HepG2 (cell line): ENCODE data around the gene IL10RA. TPM values are rescaled to one million over a fixed set of nuclear protein-coding genes. Genes with fewer than 3 reads are reported as not detected.

Experiments
- ATAC-seq: fragments of 200-7000 bp; cut with Tn5 transposase; 3 replicates; pipeline ENCODE4 v1.9.1; 2020; ENCODE audit warnings: mild to moderate bottlenecking, moderate library complexity
- BruUV-seq: library from RNA; stranded (reverse); fragments of 400-500 nt; replicated peaks from 2 replicates; lab custom pipeline; 2021; lab: Mats Ljungman, UMichigan
- CTCF ChIA-PET: fragments of 300-600 bp; formaldehyde crosslinking; extraction: SDS; loops from one replicate; lab custom pipeline; 2021; ENCODE audit warnings: low total read pairs, inconsistent platforms, low intra/inter-chr PET ratio; lab: Yijun Ruan, JAX
- POLR2A ChIA-PET: fragments of 350-600 bp; sonication (Branson Sonifier 250); formaldehyde crosslinking; loops from one replicate; lab custom pipeline; 2020; ENCODE audit warnings: antibody characterized with exemption, inconsistent platforms; lab: Yijun Ruan, JAX
- DNase-seq: peaks from one replicate; pipeline ENCODE4 v3.0.0-alpha.2; 2015; ENCODE audit warnings: low spot score
- FAIRE-seq: peaks from 3 replicates; lab custom pipeline; 2011; peaks lifted over from hg19 to GRCh38; lab: Jason Lieb, UNC
- H2AFZ ChIP-seq: one replicate; pipeline ENCODE4 v1.6.1; 2011; ENCODE audit warnings: low read length, inconsistent platforms
- H3K27ac ChIP-seq: fragments of 300-600 bp; 3 replicates; pipeline ENCODE4 v1.8.0; 2011; ENCODE audit warnings: mixed run types, mild to moderate bottlenecking, mixed read lengths, low read length, inconsistent platforms; ENCODE audit not compliant: insufficient read depth; ENCODE audit errors: extremely low read length
- H3K27me3 ChIP-seq, 2 experiments: fragments of 200-600 bp in 1 of 2; 2 replicates in 1 of 2; 3 replicates in 1 of 2; pipeline versions ENCODE4 v1.6.0 to v1.8.0; 2011; ENCODE audit warnings: low read length in 2 of 2, mild to moderate bottlenecking in 2 of 2, moderate library complexity in 2 of 2, inconsistent platforms in 1 of 2; ENCODE audit not compliant: insufficient read depth in 2 of 2, control insufficient read depth in 1 of 2
- H3K36me3 ChIP-seq, 2 experiments: fragments of 200-600 bp in 1 of 2; replicated peaks in 1 of 2; 2 replicates in 1 of 2; 3 replicates in 1 of 2; pipeline versions ENCODE4 v1.5.1 to v1.8.0; 2011; ENCODE audit warnings: low read length in 2 of 2, inconsistent platforms in 1 of 2; ENCODE audit not compliant: insufficient read depth in 2 of 2, control insufficient read depth in 1 of 2
- H3K4me1 ChIP-seq: 2 replicates; pipeline ENCODE4 v1.5.1; 2012; ENCODE audit warnings: low read length, inconsistent platforms; ENCODE audit not compliant: insufficient read depth
- H3K4me2 ChIP-seq: 2 replicates; pipeline ENCODE4 v1.6.0; 2011; ENCODE audit warnings: low read depth, low read length, inconsistent platforms
- H3K4me3 ChIP-seq, 3 experiments: fragments of 200-600 bp in 1 of 3; sonication (generic), shearing (Covaris generic) in 1 of 3; replicated peaks in 1 of 3; 2 replicates each; pipeline ENCODE4 v1.5.1; 2011 to 2016; ENCODE audit warnings: low read length in 3 of 3, inconsistent platforms in 2 of 3, low read depth in 2 of 3, mild to moderate bottlenecking in 2 of 3, control low read depth in 1 of 3, mixed read lengths in 1 of 3; ENCODE audit not compliant: insufficient read depth in 1 of 3
- H3K79me2 ChIP-seq: one replicate; pipeline ENCODE4 v1.6.1; 2011; ENCODE audit warnings: low read length, inconsistent platforms; ENCODE audit not compliant: insufficient read depth
- H3K9ac ChIP-seq: 2 replicates; pipeline ENCODE4 v1.6.0; 2011; ENCODE audit warnings: mild to moderate bottlenecking, low read depth, low read length, inconsistent platforms; ENCODE audit not compliant: insufficient read depth
- H3K9me3 ChIP-seq: 2 replicates; pipeline ENCODE4 v1.5.1; 2012; ENCODE audit warnings: mild to moderate bottlenecking, low read length
- H4K20me1 ChIP-seq: 2 replicates; pipeline ENCODE4 v1.6.0; 2011; ENCODE audit warnings: inconsistent platforms, mild to moderate bottlenecking, low read length, moderate library complexity; ENCODE audit not compliant: insufficient read depth
- EED ChIP-seq: sonication (generic); formaldehyde crosslinking; IDR thresholded peaks from 2 replicates; pipeline ENCODE4 v1.5.0; 2020; ENCODE audit warnings: mild to moderate bottlenecking, missing genetic modification reagents
- GTF3A ChIP-seq: sonication (generic); formaldehyde crosslinking; conservative IDR thresholded peaks from 2 replicates; pipeline ENCODE4 v1.4.0; 2020; ENCODE audit warnings: mild to moderate bottlenecking, missing genetic modification reagents
- ISX ChIP-seq: sonication (generic); formaldehyde crosslinking; conservative IDR thresholded peaks from 2 replicates; pipeline ENCODE4 v1.5.0; 2020; ENCODE audit warnings: missing genetic modification reagents
- ONECUT2 ChIP-seq: sonication (generic); formaldehyde crosslinking; IDR thresholded peaks from 2 replicates; pipeline ENCODE4 v1.4.0; 2020; ENCODE audit warnings: missing genetic modification reagents
- PAX8 ChIP-seq: sonication (generic); formaldehyde crosslinking; IDR thresholded peaks from 2 replicates; pipeline ENCODE4 v1.8.0; 2022; ENCODE audit warnings: mild to moderate bottlenecking, missing genetic modification reagents, borderline replicate concordance
- SNAPC2 ChIP-seq: sonication (generic); formaldehyde crosslinking; IDR thresholded peaks from 2 replicates; pipeline ENCODE4 v1.8.1; 2022; ENCODE audit warnings: mild to moderate bottlenecking, missing genetic modification reagents
- ZKSCAN8 ChIP-seq: IDR thresholded peaks from 2 replicates; pipeline ENCODE4 v1.6.1; 2016; ENCODE audit warnings: borderline replicate concordance, missing genetic modification reagents, missing compliant biosample characterization
- ZNF101 ChIP-seq: sonication (generic); formaldehyde crosslinking; IDR thresholded peaks from 2 replicates; pipeline ENCODE4 v1.4.0; 2020; ENCODE audit warnings: mild to moderate bottlenecking, low read depth, missing genetic modification reagents, borderline replicate concordance
- ZNF790 ChIP-seq: sonication (generic); formaldehyde crosslinking; IDR thresholded peaks from 2 replicates; pipeline ENCODE4 v1.8.0; 2022; ENCODE audit warnings: missing genetic modification reagents, mild to moderate bottlenecking, borderline replicate concordance
- WGBS: methylation state at CpG from one replicate; pipeline ENCODE4 v1.1.6; 2017; ENCODE audit warnings: low lambda C conversion rate; 5-methylcytosine and 5-hydroxymethylcytosine counted together
- in situ Hi-C: cut with HindIII; loops from 2 replicates; pipeline ENCODE4 v1.10.0; 2017; ENCODE audit warnings: low pct_unique_long_range_greater_than_20kb; ENCODE audit not compliant: extremely low pct_ligation_motif_present
- intact Hi-C: fragments of 100-400 bp; cut with micrococcal nuclease; formaldehyde crosslinking; loops from one replicate; pipeline ENCODE4 v1.10.0; 2022; ENCODE audit not compliant: unreplicated experiment
- polyA plus RNA-seq, 8 experiments: library from polyadenylated mRNA; depleted of rRNA in 3 of 8; stranded (reverse) in 7 of 8; unstranded in 1 of 8; fragments of >200 nt; fragmentation: Illumina TruSeq in 4 of 8; extraction: Trizol in 4 of 8; gene quantifications; 2 replicates each; pipeline versions ENCODE4 v1.2.1 to v1.2.3, GENCODE V29; 2011 to 2016; ENCODE audit warnings: low read depth in 4 of 8, missing spikeins in 1 of 8, mixed read lengths in 1 of 8; ENCODE audit not compliant: insufficient read depth in 1 of 8
- total RNA-seq, 5 experiments: library from RNA; depleted of rRNA; stranded (reverse); fragments of >200 nt; fragmentation: Illumina TruSeq; extraction: Trizol; gene quantifications; 2 replicates each; pipeline ENCODE4 v1.2.3, GENCODE V29; 2016; ENCODE audit warnings: low read depth in 1 of 5
- TF ChIP-seq, protein P1 (sequence below): sonication (generic); formaldehyde crosslinking; IDR thresholded peaks from 2 replicates; pipeline ENCODE4 v1.5.0; 2020; ENCODE audit warnings: missing genetic modification reagents

Gene IL10RA
- total and polyA plus RNA-seq, 2 of the 13 experiments (the other 11 are each of a cell fraction or from before 2014, with no cell fraction given): not detected

DNA sequence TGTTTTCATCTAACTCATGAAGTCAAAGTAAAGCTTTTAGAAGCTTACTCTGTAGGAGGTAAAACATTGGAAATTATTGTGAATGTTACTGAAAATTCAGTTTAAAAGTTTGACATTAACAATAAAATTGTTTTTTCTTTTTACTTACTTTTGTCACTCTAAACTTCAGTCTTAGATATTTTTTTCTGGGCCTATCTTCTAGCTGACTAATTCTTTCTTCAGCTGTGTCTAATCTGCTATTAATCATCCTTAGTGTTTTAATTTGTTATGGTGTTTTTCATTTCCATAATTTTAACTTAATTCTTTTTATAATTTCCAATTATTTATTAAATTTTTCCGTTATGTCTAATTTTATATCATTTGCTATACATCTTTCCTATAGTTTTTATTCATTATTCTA is 35.0 kb downstream of the IL10RA start:
- CTCF ChIA-PET: no interaction called here
- H3K4me2 ChIP-seq: no peak overlapping the region
- H3K4me1 ChIP-seq: no peaks in the 10 kb centered on the region
- no peak overlapping the region for H2AFZ ChIP-seq
- TF ChIP-seq ONECUT2 (CRISPR knock-in tag) (no peak), GTF3A (CRISPR knock-in tag) (no peak), PAX8 (CRISPR knock-in tag) (no peak), SNAPC2 (CRISPR knock-in tag) (no peak), ZKSCAN8 (no peak), ZNF790 (CRISPR knock-in tag) (no peak), ZNF101 (CRISPR knock-in tag) (no peak), ISX (CRISPR knock-in tag) (no peak), EED (CRISPR knock-in tag) (no peak)
- TF ChIP-seq, protein P1, sequence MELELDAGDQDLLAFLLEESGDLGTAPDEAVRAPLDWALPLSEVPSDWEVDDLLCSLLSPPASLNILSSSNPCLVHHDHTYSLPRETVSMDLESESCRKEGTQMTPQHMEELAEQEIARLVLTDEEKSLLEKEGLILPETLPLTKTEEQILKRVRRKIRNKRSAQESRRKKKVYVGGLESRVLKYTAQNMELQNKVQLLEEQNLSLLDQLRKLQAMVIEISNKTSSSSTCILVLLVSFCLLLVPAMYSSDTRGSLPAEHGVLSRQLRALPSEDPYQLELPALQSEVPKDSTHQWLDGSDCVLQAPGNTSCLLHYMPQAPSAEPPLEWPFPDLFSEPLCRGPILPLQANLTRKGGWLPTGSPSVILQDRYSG (CRISPR knock-in tag): no peak
- TF ChIP-seq, all 625 proteins: peak for 0
- Histone ChIP-seq H4K20me1 (no peaks in the 10 kb centered on the region), H3K4me3 (no peak overlapping the region), H3K27ac (no peak overlapping the region), H3K36me3 (no peaks in the 10 kb centered on the region), H3K79me2 (no peaks in the 10 kb centered on the region), H3K9ac (no peak overlapping the region), H3K27me3 (no peaks in the 10 kb centered on the region; a peak in 1 of 5 replicates), H3K9me3 (peaks cover 10% of the 10 kb centered on the region; the same call in 1 of the 2 replicates)
- ATAC-seq (no peak), DNase-seq (no peak), FAIRE-seq (no peak)
- 0% methylated on average over 1 of the region's 1 CpG for WGBS
- in situ Hi-C loops: no loop called here
- POLR2A ChIA-PET: no interaction called here
- BruUV-seq: no TSS peak
- intact Hi-C loops: no loop called here
